Measurements from ENCODE around the gene NBPF1.
"Not testable (repeated sequence)": the region's sequence is repeated elsewhere in the genome, so short reads cannot be mapped to it uniquely, and the experiment has no call there.

NBPF1 gene

GRCh38 chr1:16605532-16606505 is 7.5 kb downstream of the NBPF1 start:
- no peak for DNase-seq

- no peak for DNase-seq
Observed at GRCh38 chr1:16605213-16605525, 8.2 kb downstream of the NBPF1 start.

- DNase-seq, result not testable (repeated sequence)
Observed at GRCh38 chr1:16604514-16605212, 8.7 kb downstream of the NBPF1 start.

- DNase-seq, result not testable (repeated sequence)
Observed at GRCh38 chr1:16603623-16604022, 9.7 kb downstream of the NBPF1 start.

- DNase-seq, result not testable (repeated sequence)
Observed at GRCh38 chr1:16602336-16603011, 10.9 kb downstream of the NBPF1 start.

- not testable (repeated sequence) for DNase-seq
Observed at GRCh38 chr1:16600855-16601786, 12.2 kb downstream of the NBPF1 start.

GRCh38 chr1:16599326-16599725 is 14.0 kb downstream of the NBPF1 start:
- DNase-seq, result not testable (repeated sequence)

- DNase-seq, result not testable (repeated sequence)
Observed at GRCh38 chr1:16595216-16595615, 18.1 kb downstream of the NBPF1 start.

GRCh38 chr1:16591845-16592244 is 21.5 kb downstream of the NBPF1 start:
- DNase-seq, result not testable (repeated sequence)

- DNase-seq, result not testable (repeated sequence)
Observed at GRCh38 chr1:16588081-16588480, 25.3 kb downstream of the NBPF1 start.

GRCh38 chr1:16587639-16588038 is 25.7 kb downstream of the NBPF1 start:
- not testable (repeated sequence) for DNase-seq

GRCh38 chr1:16565324-16565723 is 48.0 kb downstream of the NBPF1 start:
- DNase-seq, result not testable (repeated sequence)

GRCh38 chr1:16561035-16561434 is 52.3 kb downstream of the NBPF1 start:
- not testable (repeated sequence) for DNase-seq

- not testable (repeated sequence) for DNase-seq
Observed at GRCh38 chr1:16560498-16560897, 52.9 kb downstream of the NBPF1 start.

- DNase-seq, result not testable (repeated sequence)
Observed at GRCh38 chr1:16559688-16560087, 53.7 kb downstream of the NBPF1 start.

- DNase-seq, result not testable (repeated sequence)
Observed at GRCh38 chr1:16557034-16557433, 56.3 kb downstream of the NBPF1 start.

GRCh38 chr1:16553244-16553643 is 60.1 kb downstream of the NBPF1 start:
- DNase-seq, result not testable (repeated sequence)

- not testable (repeated sequence) for DNase-seq
Observed at GRCh38 chr1:16550212-16550918, 63.0 kb downstream of the NBPF1 start.

- not testable (repeated sequence) for DNase-seq
Observed at GRCh38 chr1:16549545-16549944, 63.8 kb downstream of the NBPF1 start.

- not testable (repeated sequence) for DNase-seq
Observed at GRCh38 chr1:16547502-16548241, 65.7 kb downstream of the NBPF1 start.

- not testable (repeated sequence) for DNase-seq
Observed at GRCh38 chr1:16545682-16546095, 67.7 kb downstream of the NBPF1 start.

Measured in SW 1271 (cell line).